K562 (cell line): ENCODE measurements around the gene MMS19. TPM values are rescaled to one million over a fixed set of nuclear protein-coding genes. Genes with fewer than 3 reads are reported as not detected.

Source experiments
- ATAC-seq: fragments of 200-7000 bp; cut with Tn5 transposase; 3 replicates; pipeline ENCODE4 v1.9.1; 2020; ENCODE audit warnings: moderate library complexity
- BruUV-seq: library from RNA; stranded (reverse); fragments of 400-500 nt; replicated peaks from 2 replicates; lab custom pipeline; 2021; lab: Mats Ljungman, UMichigan
- CTCF ChIA-PET: fragments of 300-600 bp; formaldehyde crosslinking; extraction: SDS; loops from one replicate; lab custom pipeline; 2021; ENCODE audit warnings: low intra/inter-chr PET ratio; lab: Yijun Ruan, JAX
- POLR2A ChIA-PET: fragments of 300-600, 350-650 bp; sonication (Branson Sonifier 250); formaldehyde crosslinking; extraction: SDS; loops from one replicate; lab custom pipeline; 2021; ENCODE audit warnings: antibody characterized with exemption, inconsistent platforms; lab: Yijun Ruan, JAX
- DNase-seq, 4 experiments: peaks; one replicate each; pipeline versions ENCODE4 v3.0.0 to v3.0.0-alpha.2; 2011 to 2018; ENCODE audit warnings: low spot score in 3 of 4, mixed read lengths in 3 of 4; ENCODE audit errors: extremely low read depth in 1 of 4
- FAIRE-seq: peaks from 2 replicates; lab custom pipeline; 2011; peaks lifted over from hg19 to GRCh38; lab: Jason Lieb, UNC
- H2AFZ ChIP-seq: 2 replicates; pipeline ENCODE4 v1.6.0; 2011; ENCODE audit warnings: low read depth, low read length, control low read depth, inconsistent platforms
- H3K27ac ChIP-seq: fragments of 200-600 bp; 3 replicates; pipeline ENCODE4 v1.8.0; 2011; ENCODE audit warnings: low read depth, mild to moderate bottlenecking, control low read depth, inconsistent platforms, low read length, moderate library complexity, mixed read lengths; ENCODE audit errors: extremely low read depth
- H3K27me3 ChIP-seq, 2 experiments: fragments of 300-600 bp in 1 of 2; 2 replicates in 1 of 2; 3 replicates in 1 of 2; pipeline versions ENCODE4 v1.6.0 to v1.8.0; 2011; ENCODE audit warnings: inconsistent platforms in 2 of 2, low read length in 2 of 2, mild to moderate bottlenecking in 1 of 2, mixed read lengths in 1 of 2, moderate library complexity in 1 of 2; ENCODE audit not compliant: control insufficient read depth in 2 of 2, insufficient read depth in 2 of 2
- H3K36me3 ChIP-seq: fragments of 300-600 bp; 3 replicates; pipeline ENCODE4 v1.8.0; 2011; ENCODE audit warnings: mild to moderate bottlenecking, low read length, inconsistent platforms; ENCODE audit not compliant: control insufficient read depth, insufficient read depth
- H3K4me1 ChIP-seq, 2 experiments: fragments of 200-600 bp in 1 of 2; replicated peaks in 1 of 2; 2 replicates in 1 of 2; 3 replicates in 1 of 2; pipeline versions ENCODE4 v1.5.1 to v1.8.0; 2011; ENCODE audit warnings: inconsistent platforms in 2 of 2, low read length in 2 of 2, mild to moderate bottlenecking in 1 of 2, mixed read lengths in 1 of 2, moderate library complexity in 1 of 2; ENCODE audit not compliant: control insufficient read depth in 2 of 2, insufficient read depth in 2 of 2
- H3K4me2 ChIP-seq: 2 replicates; pipeline ENCODE4 v1.6.1; 2011; ENCODE audit warnings: low read length, control low read depth, inconsistent platforms, mixed read lengths; ENCODE audit not compliant: insufficient read depth
- H3K4me3 ChIP-seq: fragments of 200-600 bp; sonication (generic), shearing (Covaris generic); 2 replicates; pipeline ENCODE4 v1.5.1; 2016; ENCODE audit warnings: control low read depth, inconsistent platforms
- H3K79me2 ChIP-seq: fragments of 200-600 bp; 3 replicates; pipeline ENCODE4 v1.8.0; 2011; ENCODE audit warnings: low read length, inconsistent platforms; ENCODE audit not compliant: control insufficient read depth, insufficient read depth
- H3K9ac ChIP-seq, 2 experiments: 2 replicates each; pipeline versions ENCODE4 v1.6.0 to v1.6.1; 2011; ENCODE audit warnings: low read depth in 2 of 2, low read length in 2 of 2, control low read depth in 1 of 2, inconsistent platforms in 1 of 2, mild to moderate bottlenecking in 1 of 2, mixed read lengths in 1 of 2; ENCODE audit not compliant: insufficient read depth in 1 of 2
- H3K9me1 ChIP-seq: one replicate; pipeline ENCODE4 v1.6.0; 2011; ENCODE audit warnings: inconsistent platforms, mild to moderate bottlenecking, low read length, moderate library complexity; ENCODE audit not compliant: control insufficient read depth, insufficient read depth
- H3K9me3 ChIP-seq: replicated peaks from 2 replicates; pipeline ENCODE4 v1.5.1; 2011; ENCODE audit warnings: low read depth, low read length, inconsistent platforms; ENCODE audit not compliant: control insufficient read depth, insufficient read depth
- H4K20me1 ChIP-seq: replicated peaks from 2 replicates; pipeline ENCODE4 v1.6.1; 2011; ENCODE audit warnings: low read length, inconsistent platforms, mixed read lengths; ENCODE audit not compliant: control insufficient read depth, insufficient read depth
- BACH1 ChIP-seq: fragments of 200-800 bp; sonication (Bioruptor generic); IDR thresholded peaks from 2 replicates; pipeline ENCODE4 v1.6.1; 2016; ENCODE audit warnings: missing genetic modification characterization, missing compliant biosample characterization
- DNMT1 ChIP-seq: fragments of 450-650 bp; IDR thresholded peaks from 2 replicates; pipeline ENCODE4 v1.6.1; 2016; ENCODE audit warnings: antibody characterized with exemption, mild to moderate bottlenecking
- ELF1 ChIP-seq: fragments of 200-800 bp; sonication (Bioruptor generic); IDR thresholded peaks from 2 replicates; pipeline ENCODE4 v1.6.1; 2016; ENCODE audit warnings: missing genetic modification characterization, missing compliant biosample characterization
- NFE2L1 ChIP-seq: fragments of 450-650 bp; IDR thresholded peaks from 2 replicates; pipeline ENCODE4 v1.6.1; 2016; ENCODE audit warnings: missing genetic modification characterization, low read depth, mild to moderate bottlenecking, missing compliant biosample characterization, moderate library complexity, borderline replicate concordance
- PCBP1 ChIP-seq: fragments of 200-400 bp; formaldehyde crosslinking; IDR thresholded peaks from 2 replicates; pipeline ENCODE4 v1.6.1; 2018; ENCODE audit warnings: mild to moderate bottlenecking, low read depth, low read length; ENCODE audit not compliant: poor library complexity, severe bottlenecking
- SIX5 ChIP-seq, 2 experiments: IDR thresholded peaks; 2 replicates each; pipeline ENCODE4 v1.6.1; 2011; ENCODE audit warnings: low read length in 2 of 2, borderline replicate concordance in 1 of 2, low read depth in 1 of 2, mild to moderate bottlenecking in 1 of 2, moderate library complexity in 1 of 2; ENCODE audit not compliant: insufficient read depth in 1 of 2
- SNIP1 ChIP-seq: fragments of 450-650 bp; IDR thresholded peaks from 2 replicates; pipeline ENCODE4 v1.7.1; 2017; ENCODE audit warnings: low read depth, mild to moderate bottlenecking
- ZBTB26 ChIP-seq: fragments of 450-650 bp; formaldehyde crosslinking; IDR thresholded peaks from 2 replicates; pipeline ENCODE4 v1.4.0; 2022; ENCODE audit warnings: missing genetic modification characterization
- ZFP91 ChIP-seq: sonication (generic); formaldehyde crosslinking; IDR thresholded peaks from 2 replicates; pipeline ENCODE4 v1.8.0; 2022; ENCODE audit warnings: mild to moderate bottlenecking, missing genetic modification reagents
- ZZZ3 ChIP-seq: fragments of 450-650 bp; IDR thresholded peaks from 2 replicates; pipeline ENCODE4 v1.6.1; 2016; ENCODE audit warnings: antibody characterized with exemption, mild to moderate bottlenecking, moderate library complexity
- WGBS: fragments of 100-300 bp; shearing (Covaris generic); methylation state at CpG from one replicate; pipeline ENCODE4 v1.1.6; 2016; ENCODE audit warnings: low coverage, mixed read lengths; ENCODE audit not compliant: insufficient coverage; ENCODE audit errors: missing lambda C conversion rate; 5-methylcytosine and 5-hydroxymethylcytosine counted together
- in situ Hi-C: fragments of 300-500 bp; cut with MboI; formaldehyde crosslinking; loops from 4 replicates; pipeline ENCODE4 v1.15.0; 2018; ENCODE audit warnings: inconsistent platforms, mixed read lengths
- intact Hi-C: fragments of 100-400 bp; cut with micrococcal nuclease; formaldehyde crosslinking; loops from 2 replicates; pipeline ENCODE4 v1.14.2; 2022
- polyA plus RNA-seq, 8 experiments: library from polyadenylated mRNA; depleted of rRNA in 4 of 8; stranded (reverse) in 5 of 8; unstranded in 3 of 8; fragments of >200 nt; fragmentation: Nextera tagmentation in 2 of 8; fragmentation: Illumina TruSeq in 1 of 8; extraction: Ambion mirVana in 2 of 8; extraction: Trizol in 1 of 8; gene quantifications; 2 replicates each; pipeline versions ENCODE4 v1.2.1 to v1.2.3, GENCODE V29; 2011 to 2014; ENCODE audit warnings: inconsistent platforms in 1 of 8, missing spikeins in 1 of 8
- total RNA-seq, 7 experiments: library from RNA; depleted of rRNA in 6 of 7; stranded (reverse); fragments of >200 nt in 6 of 7; fragmentation: Illumina TruSeq in 2 of 7; extraction: Trizol in 2 of 7; gene quantifications; 2 replicates each; pipeline versions ENCODE4 v1.2.1 to v1.2.3, GENCODE V29; 2011 to 2021; ENCODE audit warnings: low replicate concordance in 1 of 7

The MMS19 gene
- total and polyA plus RNA-seq, 9 of the 15 experiments (the other 6 are each of a cell fraction or from before 2014, with no cell fraction given) = 40.1 to 110 (median 62.9) TPM

GRCh38 chr10:97539523-97540200 is 41.4 kb upstream of the MMS19 start:
- Histone ChIP-seq H3K9ac (no peak overlapping the region), H3K79me2 (no peaks in the 10 kb centered on the region), H3K27ac (no peak overlapping the region), H3K27me3 (no peaks in the 10 kb centered on the region), H3K4me3 (no peak overlapping the region), H3K9me1 (no peaks in the 10 kb centered on the region), H3K4me1 (peaks cover 15 to 21% of the 10 kb centered on the region in 2 experiments; a peak in 4 of 5 replicates), H2AFZ (no peak overlapping the region), H3K4me2 (no peak overlapping the region), H4K20me1 (no peaks in the 10 kb centered on the region), H3K9me3 (no peaks in the 10 kb centered on the region), H3K36me3 (no peaks in the 10 kb centered on the region)
- FAIRE-seq (no peak), ATAC-seq (no peak), DNase-seq (no peak)
- in situ Hi-C loops (no loop called here), intact Hi-C loops (no loop called here)
- BruUV-seq = no TSS peak
- ChIA-PET POLR2A (interaction anchor here (1.4 to 1.6 kb wide), 2 partner anchors 13 to 40 kb away, joined by 3 to 4 read pairs; partner anchors contain the start of gene UBTD1), CTCF (no interaction called here)
- TF ChIP-seq SIX5 (IDR thresholded peaks at IDR 0.05; ENCODE audit: borderline replicate concordance in 1 of 2, insufficient read depth in 1 of 2, low read depth in 1 of 2, low read length in 2 of 2) = no peak
- no peak for TF ChIP-seq ZFP91 (CRISPR knock-in tag)
- TF ChIP-seq DNMT1 = no peak
- no peak for TF ChIP-seq ZZZ3
- no peak for TF ChIP-seq SNIP1
- no peak for TF ChIP-seq ZBTB26 (CRISPR knock-in tag)
- no peak for TF ChIP-seq NFE2L1 (tag)
- no peak for TF ChIP-seq PCBP1
- no peak for TF ChIP-seq ELF1
- no peak for TF ChIP-seq BACH1
- WGBS = 52% methylated on average over 3 of the region's 6 CpGs
